ENCODE measurements around the gene KAZALD1.
A peak's percentile ranks its signal among the peaks of the same experiment; 100 is the strongest.

KAZALD1 gene

GRCh38 chr10:101031796-101032636 is 29.8 kb upstream of the KAZALD1 start (continued):
- no peak for TF ChIP-seq ZNF23 (tag by site-specific recombination; IDR thresholded peaks at IDR 0.05; ENCODE audit: borderline replicate concordance)
- no peak for TF ChIP-seq ZNF311 (tag by site-specific recombination; IDR thresholded peaks at IDR 0.05; ENCODE audit: borderline replicate concordance)
- no peak; the same call in 1 of the 2 replicates for TF ChIP-seq ZNF146 (tag by site-specific recombination; IDR thresholded peaks at IDR 0.05)
- TF ChIP-seq ZNF221 (tag by site-specific recombination; IDR thresholded peaks at IDR 0.05; ENCODE audit: borderline replicate concordance) = no peak
- no peak for TF ChIP-seq ZNF114 (tag by site-specific recombination; IDR thresholded peaks at IDR 0.05)

GRCh38 chr10:101032637-101033224 is 29.1 kb upstream of the KAZALD1 start:
- H3K27ac ChIP-seq (ENCODE audit: extremely low read depth, low read depth, low read length) = peak overlapping the region; percentile 64; the same call in 1 of the 2 replicates
- H3K4me1 ChIP-seq (ENCODE audit: control insufficient read depth, insufficient read depth, low read length) = peaks cover 18% of the 10 kb centered on the region
- no peaks in the 10 kb centered on the region for H3K9me3 ChIP-seq (ENCODE audit: control insufficient read depth, insufficient read depth, low read depth, low read length)
- ChIA-PET POLR2A (interaction anchor here (1.0 to 2.6 kb wide), 6 partner anchors 8 to 120 kb away, joined by 3 to 29 read pairs (median 9); partner anchors contain the start of genes KAZALD1 and SLF2), CTCF (interaction anchor here (0.8 to 6.9 kb wide), 6 partner anchors 8 to 110 kb away, joined by 3 to 129 read pairs (median 15); no protein-coding TSS in a partner anchor)
- peak overlapping the region; percentile 45 for H3K4me3 ChIP-seq (ENCODE audit: low read depth, low read length)
- H3K36me3 ChIP-seq (ENCODE audit: control insufficient read depth in 2 of 2, insufficient read depth in 1 of 2, low read length in 2 of 2) = peaks cover 0 to 15% of the 10 kb centered on the region in 2 experiments; a peak in 1 of 3 replicates
- TF ChIP-seq ZSCAN4 (tag by site-specific recombination; IDR thresholded peaks at IDR 0.05) (peak; percentile 71), ZNF16 (tag by site-specific recombination; IDR thresholded peaks at IDR 0.05; ENCODE audit: low read depth) (no peak), ZEB2 (tag by site-specific recombination; IDR thresholded peaks at IDR 0.05) (peak; percentile 66), CTCF (tag by site-specific recombination; IDR thresholded peaks at IDR 0.05) (no peak), ZFP37 (tag by site-specific recombination; IDR thresholded peaks at IDR 0.05) (0 out of 2 replicates have a peak, but pooled peaks have one; percentile 68), MYNN (tag by site-specific recombination; IDR thresholded peaks at IDR 0.05; ENCODE audit: borderline replicate concordance) (no peak), ZNF747 (tag by site-specific recombination; IDR thresholded peaks at IDR 0.05) (no peak), PRDM10 (tag by site-specific recombination; IDR thresholded peaks at IDR 0.05) (peak; percentile 9; the same call in 1 of the 2 replicates), ZNF670 (tag by site-specific recombination; IDR thresholded peaks at IDR 0.05; ENCODE audit: low read depth) (no peak), ZBTB17 (tag by site-specific recombination; IDR thresholded peaks at IDR 0.05) (peak; percentile 97), GLI4 (tag by site-specific recombination; IDR thresholded peaks at IDR 0.05) (no peak), KLF9 (tag by site-specific recombination; IDR thresholded peaks at IDR 0.05; ENCODE audit: low read depth) (no peak), ZNF2 (tag by site-specific recombination; IDR thresholded peaks at IDR 0.05) (peak; percentile 43; the same call in 1 of the 2 replicates), SCRT1 (tag by site-specific recombination; IDR thresholded peaks at IDR 0.05; ENCODE audit: borderline replicate concordance) (no peak), ZNF571 (tag by site-specific recombination; IDR thresholded peaks at IDR 0.05) (no peak), ZNF335 (tag by site-specific recombination; conservative IDR thresholded peaks at IDR 0.05) (peak; percentile 53), ZNF433 (tag by site-specific recombination; IDR thresholded peaks at IDR 0.05; ENCODE audit: low read depth) (no peak), RBAK (tag by site-specific recombination; IDR thresholded peaks at IDR 0.05) (no peak), ZNF521 (tag by site-specific recombination; IDR thresholded peaks at IDR 0.05) (no peak), BCL11B (tag by site-specific recombination; IDR thresholded peaks at IDR 0.05; ENCODE audit: low read depth) (no peak), HOXD13 (CRISPR knock-in tag; IDR thresholded peaks at IDR 0.05; ENCODE audit: borderline replicate concordance) (no peak), KLF1 (tag by site-specific recombination; IDR thresholded peaks at IDR 0.05) (no peak), SALL2 (tag by site-specific recombination; IDR thresholded peaks at IDR 0.05; ENCODE audit: borderline replicate concordance) (no peak), ZNF354C (tag by site-specific recombination; IDR thresholded peaks at IDR 0.05; ENCODE audit: borderline replicate concordance, low read depth) (no peak), ZNF248 (tag by site-specific recombination; IDR thresholded peaks at IDR 0.05) (no peak)

Measured in HEK293 (cell line).